HG03575 (cell line): ENCODE measurements around the gene KCTD11.
"Not testable (repeated sequence)": the region's sequence is repeated elsewhere in the genome, so short reads cannot be mapped to it uniquely, and the experiment has no call there.

ENCODE experiments used
- ATAC-seq: cut with Tn5 transposase; IDR thresholded peaks from one replicate; pipeline ENCODE4 v1.9.1; 2021; ENCODE audit not compliant: unreplicated experiment, insufficient number of reproducible peaks, low FRiP score; ENCODE audit errors: extremely low read depth

Gene KCTD11

DNA sequence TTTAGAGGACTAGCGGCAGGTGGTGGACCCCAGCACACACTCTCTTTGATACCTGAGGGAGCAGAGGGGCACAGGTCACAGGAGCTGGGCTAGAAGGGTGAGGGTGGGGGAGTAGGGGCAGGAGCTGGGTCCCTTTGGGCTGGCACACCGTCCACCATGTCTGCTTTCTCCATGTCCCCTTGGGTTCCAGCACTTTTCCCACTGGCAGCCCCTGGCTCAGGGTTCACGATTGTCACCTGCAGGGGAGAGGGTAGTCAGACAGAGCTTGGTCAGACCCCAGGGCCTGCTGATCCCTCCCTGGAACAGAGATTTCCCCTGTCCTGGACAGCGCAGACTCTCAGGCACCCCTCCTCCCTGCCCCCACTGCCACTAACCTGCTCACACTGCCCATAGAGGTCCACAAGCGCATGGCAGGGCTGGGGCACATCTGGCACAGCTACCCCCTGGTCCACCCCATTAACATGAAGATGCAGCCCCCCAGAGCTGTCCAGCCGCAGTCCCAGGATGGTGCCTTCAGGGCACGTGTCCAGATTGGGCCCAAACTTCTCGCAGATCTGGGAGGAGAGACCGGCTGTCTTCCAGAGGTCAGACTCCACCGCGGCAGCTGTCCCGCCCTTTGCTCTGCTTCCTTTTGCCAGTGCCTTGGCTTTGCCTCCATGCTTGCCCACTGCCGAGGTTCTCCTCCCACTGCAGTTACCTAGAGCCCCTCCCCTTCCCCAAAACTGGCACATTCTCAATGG is 33.7 kb upstream of the KCTD11 start:
- ATAC-seq = no peak

DNA sequence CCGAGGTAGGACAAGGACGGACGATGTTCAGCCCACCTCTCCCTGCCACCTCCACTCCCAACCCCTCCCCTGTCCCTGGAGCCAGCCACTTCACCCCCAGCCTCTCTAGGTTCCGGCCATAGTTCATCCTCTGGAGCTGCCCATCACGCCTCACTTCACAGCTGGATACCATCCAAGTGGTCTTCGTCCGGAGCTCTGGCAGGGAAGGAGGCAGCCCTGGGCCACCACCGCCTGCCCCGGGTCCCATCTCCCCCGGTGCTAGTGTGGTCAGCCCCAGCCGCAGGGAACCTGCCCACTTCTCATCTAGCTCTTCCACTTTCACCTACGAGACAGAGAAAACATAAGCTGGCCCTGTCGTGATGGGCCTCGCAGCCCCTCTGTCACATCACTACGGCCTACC is 30.5 kb upstream of the KCTD11 start:
- ATAC-seq = no peak

DNA sequence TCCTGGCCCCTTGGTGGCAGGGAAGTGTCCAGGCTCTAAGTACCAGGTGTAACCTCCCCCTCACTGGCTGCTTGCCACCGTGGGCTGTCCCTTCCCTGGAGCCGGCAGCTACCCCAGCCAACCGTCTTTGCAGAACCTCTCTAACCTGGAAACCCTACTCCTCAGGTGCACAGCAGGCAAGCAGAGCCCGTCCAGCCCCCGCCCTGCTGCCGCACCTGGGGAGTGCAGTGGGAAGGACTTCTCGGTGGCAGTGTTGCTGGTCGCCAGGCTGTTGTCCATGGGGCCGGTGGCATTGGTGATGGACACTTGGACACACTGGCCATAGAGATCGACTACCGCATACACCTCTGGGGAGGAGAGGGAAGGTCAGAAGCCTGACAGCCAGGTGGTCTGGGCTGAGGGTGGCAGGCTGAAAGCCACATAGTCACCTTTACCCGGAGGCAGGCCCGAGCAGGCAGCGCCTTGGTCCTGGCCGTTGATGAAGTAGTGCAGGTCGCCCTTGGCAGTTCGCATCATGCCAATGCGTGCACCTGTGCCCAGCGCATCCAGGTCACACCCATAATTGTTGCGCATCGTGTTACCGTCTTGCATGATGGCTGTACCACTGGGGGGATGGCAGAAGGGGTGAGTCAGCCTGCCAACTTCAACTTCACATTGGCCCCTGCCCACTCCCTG is 29.3 kb upstream of the KCTD11 start:
- no peak for ATAC-seq

DNA sequence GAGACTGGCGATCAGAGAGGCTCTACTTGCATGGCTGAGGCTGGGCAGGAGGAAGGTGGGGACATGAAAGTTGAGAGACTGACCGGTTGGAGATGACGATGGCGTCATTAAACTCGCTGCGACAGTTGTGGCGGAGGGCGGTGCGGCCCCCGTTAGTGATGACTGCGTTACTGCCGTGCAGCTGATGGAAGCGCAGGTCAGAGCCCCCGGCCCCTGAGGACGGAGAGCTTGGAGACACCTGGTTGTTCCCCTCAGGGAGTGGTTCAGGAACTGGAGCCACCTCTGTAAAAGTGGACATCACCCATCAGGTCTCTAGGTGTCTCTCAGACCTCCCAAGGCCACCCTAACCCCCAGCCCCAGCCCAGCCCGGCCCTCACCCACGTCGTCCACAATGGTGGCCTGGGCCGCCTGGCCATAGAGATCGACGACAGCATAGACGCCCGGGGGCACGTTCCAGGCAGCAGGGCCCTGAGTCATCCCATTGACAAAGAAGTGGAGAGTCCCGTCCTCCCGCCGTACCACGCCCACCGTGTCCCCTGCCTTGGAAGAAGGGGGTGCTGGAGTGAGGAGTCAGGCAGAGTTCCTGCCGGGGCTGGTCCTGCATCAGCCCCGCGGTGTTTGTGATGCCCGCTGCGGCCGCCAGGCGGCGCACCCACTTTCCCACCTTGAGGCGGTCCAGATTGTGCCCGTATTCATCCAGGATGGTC is 28.1 kb upstream of the KCTD11 start:
- no peak for ATAC-seq

DNA sequence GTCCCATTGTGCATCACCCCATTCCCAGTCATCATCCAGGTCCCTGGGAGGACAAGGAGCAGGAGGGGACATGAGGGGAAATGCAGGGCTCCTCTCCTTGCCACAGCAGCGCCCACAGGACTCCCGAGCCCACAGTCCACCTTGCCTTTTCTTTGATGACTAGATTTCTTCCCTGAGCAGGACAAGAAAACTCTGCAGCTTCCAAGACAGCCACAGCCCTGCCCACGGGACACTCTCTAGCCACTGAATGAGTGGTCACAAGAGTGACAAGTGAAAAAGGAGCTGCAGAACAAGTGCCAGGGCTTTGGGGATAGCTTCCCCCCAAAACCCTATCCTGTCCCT is 27.6 kb upstream of the KCTD11 start:
- ATAC-seq = no peak

DNA sequence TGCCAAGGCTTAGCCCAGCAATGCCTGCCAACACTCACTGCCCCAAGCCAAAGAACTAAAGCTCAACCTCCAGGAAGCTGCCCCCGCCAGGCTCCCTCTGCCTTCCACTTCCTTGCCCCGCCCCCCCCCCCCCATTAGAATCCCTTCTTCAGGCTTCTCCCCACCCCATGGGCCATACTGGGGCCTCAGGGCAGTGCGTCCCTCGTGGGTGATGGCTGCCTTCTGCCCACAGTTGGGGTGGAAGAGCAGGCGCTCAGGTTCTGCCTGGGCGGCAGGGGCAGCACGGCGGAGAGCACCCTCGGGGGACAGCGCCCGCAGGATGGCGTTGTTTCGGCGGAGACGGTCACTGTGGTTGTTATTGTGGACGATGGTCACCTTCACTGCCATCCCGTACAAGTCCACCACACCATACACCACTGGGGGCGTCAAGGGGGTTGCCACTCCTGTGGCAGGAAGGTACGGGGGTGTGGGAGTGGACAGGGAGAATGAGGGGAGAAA is 26.9 kb upstream of the KCTD11 start:
- no peak for ATAC-seq

DNA sequence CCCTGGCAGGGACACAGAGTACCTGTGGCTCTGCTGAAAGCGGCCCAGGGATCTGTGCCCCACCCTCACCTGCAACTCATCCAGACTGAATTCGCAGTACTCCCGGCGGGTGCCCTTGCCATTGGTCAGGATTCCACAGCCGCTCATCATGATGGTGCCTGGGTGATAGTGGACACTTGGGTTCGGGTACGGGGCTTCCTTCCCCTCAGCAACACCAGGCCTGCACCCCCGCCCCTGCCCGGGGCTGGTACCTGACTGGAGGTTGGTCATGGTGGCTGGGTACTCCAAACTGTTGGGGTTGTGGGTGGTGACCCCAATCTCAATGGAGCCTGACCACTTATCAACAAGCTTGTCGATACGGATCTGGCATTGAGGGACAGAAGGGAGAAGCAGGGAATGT is 25.8 kb upstream of the KCTD11 start:
- no peak for ATAC-seq

DNA sequence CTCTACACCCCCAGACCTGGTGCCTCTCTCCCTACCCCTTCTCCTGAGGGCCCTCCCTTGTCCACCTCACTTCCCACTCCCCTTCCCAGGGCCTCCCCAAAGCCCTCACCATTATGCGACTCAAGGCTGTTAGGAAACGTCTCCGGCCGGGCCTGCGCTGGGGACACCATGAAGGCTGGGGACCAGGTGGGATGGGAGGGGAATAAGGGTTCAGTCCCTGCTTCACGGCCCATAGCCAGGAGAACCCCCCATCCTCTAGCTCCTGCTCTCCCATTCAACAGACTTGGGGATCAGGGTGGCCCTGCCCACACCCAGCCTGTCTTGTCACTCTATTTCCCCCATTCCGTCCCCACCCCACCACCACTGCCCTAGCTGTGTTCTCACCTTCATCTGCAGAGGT is 24.9 kb upstream of the KCTD11 start:
- no peak for ATAC-seq

DNA sequence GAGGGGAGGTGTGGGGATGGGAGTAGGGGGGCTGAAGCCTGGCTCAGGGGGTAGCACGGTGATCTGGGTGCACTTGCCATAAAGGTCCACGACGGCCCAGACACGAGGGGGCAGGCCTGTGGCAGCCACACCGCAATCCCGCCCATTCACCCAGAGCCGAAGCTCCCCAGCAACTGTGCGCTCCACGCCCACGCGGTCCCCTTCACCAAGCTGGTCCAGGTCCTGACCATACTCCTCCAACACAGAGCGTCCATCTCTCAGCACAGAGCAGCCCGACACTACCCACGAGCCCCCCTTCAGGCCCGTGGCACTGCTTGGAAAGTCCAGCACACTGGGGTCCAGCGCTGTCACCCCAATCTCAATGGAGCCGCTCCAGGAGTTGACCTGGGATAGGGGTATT is 24.5 kb upstream of the KCTD11 start:
- ATAC-seq = no peak

DNA sequence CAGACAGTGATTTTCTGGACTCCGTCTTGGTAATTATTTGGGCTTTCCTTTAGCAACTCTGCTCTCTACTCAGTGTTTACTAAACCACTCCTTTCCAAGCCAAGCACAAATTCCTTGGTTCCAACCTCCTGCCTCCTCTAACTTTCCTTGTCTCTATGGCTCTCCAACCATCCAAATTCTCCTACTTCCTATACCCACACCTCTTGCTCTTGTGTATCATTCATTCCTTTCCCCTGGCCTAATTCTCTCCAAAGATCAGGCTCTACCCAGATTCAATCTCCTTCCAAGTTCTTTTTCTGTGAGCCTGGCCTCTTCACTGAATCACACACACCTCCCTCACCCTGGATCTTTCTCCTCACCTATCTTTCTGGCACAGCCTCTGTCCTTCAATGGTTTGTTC is 24.0 kb upstream of the KCTD11 start:
- no peak for ATAC-seq

DNA sequence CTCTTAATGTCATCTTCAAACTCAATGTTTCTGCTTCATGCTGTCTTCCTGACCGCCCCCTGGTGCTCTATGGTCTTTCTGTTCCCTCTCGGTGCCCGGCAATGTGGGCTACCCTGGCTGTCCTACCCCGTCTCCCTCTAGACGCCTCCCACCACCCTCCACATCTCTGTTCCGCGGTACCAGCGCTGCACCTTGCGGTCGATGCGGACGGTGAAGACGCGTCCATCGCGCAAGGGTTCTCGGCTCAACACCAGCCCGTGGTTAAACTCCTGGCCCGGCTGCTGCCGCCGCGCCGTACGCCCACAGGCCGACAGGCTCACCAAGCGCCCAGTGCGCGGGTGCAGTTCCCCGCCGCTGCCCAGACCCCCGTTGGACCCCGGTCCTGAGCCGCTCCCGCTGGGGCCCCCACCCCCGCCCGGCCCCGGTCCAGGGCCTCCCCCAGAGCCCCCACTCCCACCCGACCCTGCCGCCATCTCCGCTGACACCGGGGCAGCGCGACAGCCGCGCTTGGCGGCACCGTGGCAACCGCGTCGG is 23.1 kb upstream of the KCTD11 start, which contains the start of gene NEURL4:
NEURL4 (minus strand) TSS at position 496 of the 534 bp plus-strand sequence; CDS start at position 473, 23 bp downstream.
- no peak for ATAC-seq

DNA sequence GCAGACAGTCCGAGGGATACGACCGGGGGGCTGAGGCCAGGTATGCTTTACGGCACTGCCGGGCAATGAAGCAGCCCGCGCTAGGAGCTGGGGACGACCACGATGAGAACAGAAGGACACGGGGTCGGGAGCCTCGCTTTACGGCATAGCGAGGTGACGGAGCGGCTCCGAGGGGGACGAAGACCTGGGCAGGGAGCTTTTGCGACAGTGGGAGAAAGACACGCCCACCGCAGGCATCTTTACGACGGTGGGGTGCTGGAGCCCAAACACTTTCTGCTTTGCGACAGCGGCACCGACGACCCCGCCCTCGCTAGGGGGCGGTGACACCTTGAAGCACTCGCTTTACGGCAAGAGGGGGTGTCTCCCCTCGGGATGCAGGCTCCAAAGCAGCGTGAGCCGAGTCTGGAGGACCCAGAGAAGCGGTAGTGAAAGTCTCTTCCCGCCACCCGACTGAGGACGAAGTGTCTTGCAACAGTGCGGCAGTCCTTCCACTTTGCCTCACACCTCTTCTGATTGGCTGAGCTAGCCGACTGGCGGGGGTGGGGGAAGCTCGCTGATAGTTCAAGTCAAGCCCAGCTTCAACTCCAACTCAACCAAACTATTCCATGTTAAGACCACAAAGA is 22.5 kb upstream of the KCTD11 start:
- no peak for ATAC-seq

DNA sequence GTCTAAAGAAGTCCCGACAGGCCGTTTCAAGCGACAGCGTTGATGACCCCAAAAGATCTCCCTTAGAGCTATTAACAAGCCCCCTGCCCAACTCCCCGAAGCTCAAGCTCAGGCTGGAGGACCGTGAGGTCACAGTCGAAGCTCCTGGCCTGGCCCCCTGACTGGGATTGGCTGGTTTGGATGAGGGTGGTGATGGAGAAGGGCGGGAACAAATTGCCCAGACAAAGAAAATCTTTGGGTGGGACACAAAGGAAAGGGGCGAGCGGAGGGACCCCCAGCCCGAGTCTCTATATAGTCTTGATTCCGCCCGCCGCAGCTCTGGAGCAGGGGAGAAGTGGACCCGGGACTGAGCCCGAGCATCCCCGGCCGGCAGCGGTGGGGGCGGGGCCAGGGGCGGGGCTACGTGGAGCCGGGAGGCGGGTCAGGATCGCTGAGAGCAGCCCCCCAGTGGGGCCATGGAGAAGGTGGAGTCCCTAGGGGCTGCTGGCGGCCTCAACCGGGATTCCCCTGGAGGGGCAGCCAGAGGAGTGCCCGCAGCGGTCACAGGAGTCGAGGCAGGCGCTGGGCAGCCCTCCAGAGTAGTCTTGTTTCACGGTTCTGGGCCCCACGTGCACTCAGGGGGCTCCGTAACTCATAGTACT is 21.8 kb upstream of the KCTD11 start:
- ATAC-seq = no peak

DNA sequence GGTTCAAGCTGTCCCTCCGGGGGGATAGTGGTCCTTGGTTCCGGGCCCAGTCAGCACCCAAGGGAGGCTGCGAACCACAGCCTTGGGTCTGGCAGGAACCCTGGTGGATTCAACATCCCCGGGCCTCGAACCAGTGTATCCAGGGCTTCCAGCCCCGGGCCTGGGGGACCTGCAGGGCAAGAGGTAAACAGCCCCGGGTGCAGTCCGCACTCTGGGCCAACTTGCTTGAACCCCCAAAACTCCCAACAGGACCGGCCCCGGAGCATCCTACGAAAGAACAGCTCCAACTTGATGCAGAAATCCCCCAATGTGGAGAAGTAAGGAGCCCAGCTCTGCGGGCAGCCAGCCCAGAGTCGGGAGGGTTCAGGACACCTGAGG is 21.3 kb upstream of the KCTD11 start:
- ATAC-seq = no peak

DNA sequence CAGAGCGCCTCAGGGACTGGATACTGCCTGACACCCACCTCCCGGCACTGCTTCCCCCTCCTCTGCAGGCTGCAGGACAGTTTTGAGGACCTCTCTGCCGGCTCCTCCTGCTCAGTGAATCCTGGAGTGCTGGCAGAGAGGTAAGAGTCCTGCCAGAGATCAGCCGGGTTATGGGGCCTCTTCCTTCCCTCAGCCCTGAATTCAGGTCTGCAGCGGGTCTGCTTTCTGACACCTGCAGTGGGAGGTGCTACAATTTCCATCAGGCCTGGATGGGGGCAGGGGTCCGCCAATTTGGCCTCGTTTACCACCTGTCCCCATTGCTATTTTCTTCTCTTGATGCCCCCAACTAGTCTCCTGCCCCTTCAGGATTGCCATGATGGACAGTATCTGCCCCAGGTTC is 19.9 kb upstream of the KCTD11 start:
- ATAC-seq = no peak

DNA sequence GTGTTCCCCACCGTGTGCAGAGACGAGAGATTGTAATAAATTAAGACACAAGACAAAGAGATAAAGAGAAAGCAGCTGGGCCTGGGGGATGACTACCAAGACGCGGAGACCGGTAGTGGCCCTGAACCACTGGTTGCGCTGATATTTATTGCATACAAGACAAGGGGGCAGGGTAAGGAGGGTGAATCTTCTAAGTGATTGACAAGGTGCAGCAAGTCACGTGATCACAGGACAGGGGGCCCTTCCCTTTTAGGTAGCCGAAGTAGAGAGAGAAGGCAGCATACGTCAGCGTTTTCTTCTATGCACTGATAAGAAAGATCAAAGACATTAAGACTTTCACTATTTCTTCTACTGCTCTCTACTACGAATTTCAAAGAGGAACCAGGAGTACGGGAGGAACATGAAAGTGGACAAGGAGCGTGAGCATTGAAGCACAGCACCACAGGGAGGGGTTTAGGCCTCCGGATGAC is 19.3 kb upstream of the KCTD11 start:
- not testable (repeated sequence) for ATAC-seq

DNA sequence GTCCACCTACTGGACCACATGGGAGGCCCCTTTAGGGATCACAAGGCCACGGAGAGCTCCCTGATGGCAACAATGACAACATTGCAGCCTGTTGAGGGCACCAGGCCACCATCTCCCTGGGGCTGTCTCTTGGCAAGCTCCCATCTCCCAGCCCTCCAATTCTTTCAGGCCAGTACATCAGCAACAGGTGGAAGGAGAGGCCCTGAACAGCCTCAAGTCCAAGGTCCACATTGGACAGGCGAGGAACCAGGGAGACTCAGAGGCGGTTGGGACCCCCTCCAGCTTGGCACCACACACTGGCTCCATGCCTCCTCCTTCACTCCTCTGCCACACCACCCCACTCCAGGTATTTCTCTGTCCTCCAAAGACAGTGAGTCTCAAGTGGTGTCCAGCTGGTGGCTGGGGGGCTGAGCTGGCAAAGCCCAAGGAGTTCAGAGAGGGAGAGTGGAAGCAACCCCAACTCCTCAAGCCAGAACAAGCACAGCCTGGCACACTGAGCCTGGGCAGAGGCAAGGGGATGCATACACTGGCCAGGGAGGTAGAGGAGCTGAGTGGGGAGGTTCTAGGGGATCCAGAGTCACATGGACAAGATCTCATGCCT is 16.9 kb upstream of the KCTD11 start:
- ATAC-seq = no peak

DNA sequence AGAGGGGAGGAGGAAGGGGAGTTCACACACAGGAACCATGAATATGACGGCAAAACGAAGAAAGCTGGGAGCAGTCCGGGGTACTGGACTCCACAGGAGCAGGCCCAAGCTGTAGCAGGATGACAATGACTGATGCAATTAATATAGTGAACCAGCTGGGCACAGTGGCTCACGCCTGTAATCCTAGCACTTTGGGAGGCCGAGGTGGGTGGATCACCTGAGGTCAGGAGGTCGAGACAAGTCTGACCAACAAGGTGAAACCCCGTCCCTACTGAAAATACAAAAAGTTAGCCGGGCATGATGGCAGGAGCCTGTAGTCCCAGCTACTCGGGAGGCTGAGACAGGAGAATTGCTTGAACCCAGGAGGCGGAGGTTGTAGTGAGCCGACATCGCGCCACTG is 16.2 kb upstream of the KCTD11 start:
- not testable (repeated sequence) for ATAC-seq
